GM12865 (cell line): ENCODE measurements around the gene WASL.

Experiments used
- DNase-seq: peaks from one replicate; pipeline ENCODE4 v3.0.0; 2010; ENCODE audit warnings: low read depth
- H3K4me3 ChIP-seq: 2 replicates; pipeline ENCODE4 v1.5.1; 2011; ENCODE audit warnings: mild to moderate bottlenecking, low read depth, low read length, control low read depth
- TF ChIP-seq, protein P1 (sequence below): IDR thresholded peaks from 2 replicates; pipeline ENCODE4 v1.5.1; 2011; ENCODE audit warnings: low read length, control low read depth, low read depth, inconsistent platforms; ENCODE audit not compliant: insufficient read depth; ENCODE audit errors: missing control alignments

Gene WASL

DNA sequence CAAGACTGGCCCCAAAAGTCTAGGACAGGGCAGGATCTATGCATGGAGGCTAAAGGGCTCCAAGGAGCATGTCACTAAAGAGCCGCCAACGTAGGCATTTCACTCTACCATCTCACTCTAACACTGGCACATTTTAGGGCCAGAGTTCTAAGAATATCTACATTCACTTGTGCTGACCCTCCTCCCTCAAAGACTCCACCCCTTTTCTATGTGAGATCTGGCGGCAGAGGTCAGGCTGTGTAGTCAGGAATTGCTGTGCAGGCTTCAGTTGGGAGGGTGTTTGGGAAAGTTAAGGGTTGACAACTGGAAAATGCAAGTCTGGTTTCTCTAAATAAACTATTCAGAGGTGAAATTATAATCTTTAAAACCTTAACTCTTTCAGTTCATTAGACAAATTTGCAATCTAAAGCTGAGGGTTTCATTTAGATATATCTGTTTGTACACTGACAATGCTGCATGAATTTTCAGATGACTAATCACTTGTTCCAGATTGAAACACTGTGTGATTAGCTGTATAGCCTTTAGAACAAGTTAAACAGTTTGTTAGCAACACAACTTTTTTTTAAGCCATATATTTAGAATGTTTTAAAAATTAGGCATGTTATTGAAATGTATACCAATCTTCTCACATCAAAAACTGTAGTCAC, 74.9 kb downstream of the WASL start:
- H3K4me3 ChIP-seq = no peak overlapping the region
- TF ChIP-seq, protein P1, sequence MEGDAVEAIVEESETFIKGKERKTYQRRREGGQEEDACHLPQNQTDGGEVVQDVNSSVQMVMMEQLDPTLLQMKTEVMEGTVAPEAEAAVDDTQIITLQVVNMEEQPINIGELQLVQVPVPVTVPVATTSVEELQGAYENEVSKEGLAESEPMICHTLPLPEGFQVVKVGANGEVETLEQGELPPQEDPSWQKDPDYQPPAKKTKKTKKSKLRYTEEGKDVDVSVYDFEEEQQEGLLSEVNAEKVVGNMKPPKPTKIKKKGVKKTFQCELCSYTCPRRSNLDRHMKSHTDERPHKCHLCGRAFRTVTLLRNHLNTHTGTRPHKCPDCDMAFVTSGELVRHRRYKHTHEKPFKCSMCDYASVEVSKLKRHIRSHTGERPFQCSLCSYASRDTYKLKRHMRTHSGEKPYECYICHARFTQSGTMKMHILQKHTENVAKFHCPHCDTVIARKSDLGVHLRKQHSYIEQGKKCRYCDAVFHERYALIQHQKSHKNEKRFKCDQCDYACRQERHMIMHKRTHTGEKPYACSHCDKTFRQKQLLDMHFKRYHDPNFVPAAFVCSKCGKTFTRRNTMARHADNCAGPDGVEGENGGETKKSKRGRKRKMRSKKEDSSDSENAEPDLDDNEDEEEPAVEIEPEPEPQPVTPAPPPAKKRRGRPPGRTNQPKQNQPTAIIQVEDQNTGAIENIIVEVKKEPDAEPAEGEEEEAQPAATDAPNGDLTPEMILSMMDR = no peak
- DNase-seq = no peak

DNA sequence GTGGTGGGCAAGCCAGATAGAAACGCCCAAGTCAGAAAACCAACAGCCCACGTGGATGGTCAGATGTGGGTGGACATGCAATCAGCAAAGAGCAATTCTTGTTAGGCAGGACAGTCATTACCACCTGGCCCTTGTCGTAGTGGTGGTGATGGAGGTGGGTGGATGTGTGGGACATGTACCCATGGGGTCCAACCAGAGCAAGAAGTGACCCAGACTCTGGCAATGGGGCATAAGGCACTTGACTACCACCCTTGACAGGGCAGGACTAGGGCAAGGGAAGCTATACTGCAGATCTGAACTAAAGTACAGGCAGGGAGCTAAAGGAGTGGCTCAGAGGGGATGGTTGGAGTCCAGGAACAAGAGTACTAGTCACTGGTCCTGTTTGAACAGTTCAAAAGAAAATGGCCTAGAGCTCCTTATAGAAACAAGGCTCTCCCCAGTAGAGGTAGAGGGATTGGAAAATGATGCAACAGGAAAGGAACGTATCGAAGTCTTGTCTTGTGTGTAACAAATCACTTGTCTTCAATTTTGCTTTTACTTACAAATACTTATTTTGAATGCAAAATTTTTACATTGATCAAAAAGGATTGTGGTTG, 75.6 kb downstream of the WASL start:
- no peak for DNase-seq
- no peak overlapping the region for H3K4me3 ChIP-seq
- TF ChIP-seq, protein P1 = no peak

DNA sequence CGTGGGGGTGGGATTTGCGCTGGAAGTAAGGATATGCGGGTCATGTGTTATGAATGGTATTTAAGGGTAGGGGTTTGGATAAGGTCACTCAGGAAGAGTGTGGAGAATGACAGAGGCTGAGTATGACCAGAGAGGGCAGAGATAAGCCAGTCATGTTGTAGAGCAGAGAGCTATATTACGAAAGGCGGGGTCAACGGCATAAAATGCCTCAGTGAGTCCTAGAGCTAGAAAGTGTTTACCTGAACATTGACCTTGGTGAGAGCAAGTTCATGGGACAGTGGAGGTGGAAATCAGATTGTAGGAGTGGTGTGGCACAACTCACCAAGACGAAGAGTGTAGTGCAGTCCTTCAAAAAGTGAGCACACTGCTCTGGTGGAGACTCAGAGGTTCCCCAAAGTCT, 79.3 kb downstream of the WASL start:
- H3K4me3 ChIP-seq = no peak overlapping the region
- TF ChIP-seq, protein P1 = no peak
- no peak for DNase-seq

DNA sequence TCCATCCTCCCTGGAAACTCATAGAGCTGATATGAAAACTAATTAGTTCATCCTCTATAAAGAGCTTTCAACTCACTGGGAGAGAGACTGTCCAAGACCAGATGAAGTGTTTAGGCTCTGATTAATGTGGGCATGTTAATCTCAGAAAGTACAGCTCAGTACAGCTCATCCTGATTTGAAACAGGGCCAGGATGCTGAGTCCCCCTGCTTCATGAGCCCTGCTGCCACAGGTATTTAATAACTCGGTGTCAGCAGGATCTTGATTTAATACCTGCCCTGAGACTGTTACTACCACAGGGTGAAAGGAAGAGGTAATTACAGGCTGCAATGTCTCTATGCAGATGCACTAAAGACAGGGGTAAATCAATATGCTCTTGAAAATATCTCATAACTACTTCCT, 82.3 kb downstream of the WASL start:
- TF ChIP-seq, protein P1 = no peak
- H3K4me3 ChIP-seq = no peak overlapping the region
- no peak for DNase-seq

DNA sequence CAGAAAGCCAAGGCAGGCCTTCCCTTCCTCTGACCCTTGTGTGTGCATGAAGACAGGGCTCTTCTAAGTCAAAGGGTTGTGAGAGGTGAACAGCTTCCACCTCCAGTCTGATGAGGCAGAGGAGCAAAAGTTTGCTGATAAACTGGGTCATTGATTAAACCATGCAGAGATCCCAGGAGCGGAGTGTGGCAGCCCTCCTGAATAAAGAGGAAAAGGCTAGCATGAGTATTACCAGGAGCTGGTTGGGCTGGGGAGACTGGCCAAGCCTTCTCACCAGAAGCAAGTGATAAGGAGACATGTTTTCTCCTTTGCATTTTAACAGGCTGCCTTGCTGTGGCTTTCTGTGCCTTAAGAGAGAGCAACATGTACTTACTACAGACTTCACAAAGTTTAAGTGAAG, 82.9 kb downstream of the WASL start:
- DNase-seq = no peak
- H3K4me3 ChIP-seq = no peak overlapping the region
- TF ChIP-seq, protein P1 = no peak

DNA sequence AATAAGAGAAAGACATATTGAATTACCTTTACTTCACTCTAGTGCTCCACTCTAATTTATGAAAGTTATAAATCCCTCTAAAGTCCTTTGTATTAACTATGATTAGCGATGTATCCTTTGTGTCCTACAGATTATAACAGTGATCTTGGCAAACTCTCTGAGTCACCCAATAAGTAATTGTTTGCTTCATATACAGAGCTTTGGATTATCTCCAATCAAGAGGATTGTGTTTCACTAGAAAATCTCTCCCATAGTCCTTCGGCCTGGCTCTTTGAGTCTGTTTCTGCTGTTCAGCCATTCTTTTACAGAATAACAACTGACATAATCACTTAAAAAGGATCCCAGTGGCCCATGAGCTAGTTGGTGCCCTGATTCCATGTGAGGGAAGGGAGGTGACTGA, 83.6 kb downstream of the WASL start:
- no peak for DNase-seq
- TF ChIP-seq, protein P1 = no peak

DNA sequence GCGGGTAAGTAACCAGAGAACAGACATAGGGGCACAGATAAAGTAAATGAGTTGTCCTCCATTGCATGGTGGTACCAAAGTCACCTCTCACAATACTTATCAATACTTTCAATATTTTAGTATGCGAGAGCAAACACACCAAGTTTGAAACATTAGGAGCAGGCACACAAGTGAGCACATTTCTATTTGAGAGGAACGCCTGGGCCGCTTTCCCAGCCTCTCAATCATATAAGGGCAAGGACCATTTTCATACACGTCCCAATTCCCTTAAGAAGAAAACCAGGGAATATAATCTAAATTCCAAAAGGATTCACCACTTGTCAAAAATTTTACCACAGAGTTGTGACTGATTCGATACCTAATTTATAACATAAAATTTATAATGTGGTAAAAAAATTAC, 85.6 kb downstream of the WASL start:
- no peak for DNase-seq
- no peak overlapping the region for H3K4me3 ChIP-seq
- TF ChIP-seq, protein P1 = no peak

More for the DNA sequence above, 83.6 kb downstream of the WASL start:
- no peak overlapping the region for H3K4me3 ChIP-seq
